HEK293T (cell line): ENCODE data around the gene GBP7.

ENCODE experiments used
- CTCF ChIA-PET: fragments of 350-600 bp; formaldehyde crosslinking; extraction: SDS; loops from one replicate; lab custom pipeline; 2021; ENCODE audit warnings: antibody characterized with exemption, inconsistent platforms; lab: Yijun Ruan, JAX
- POLR2A ChIA-PET: fragments of 350-600 bp; formaldehyde crosslinking; extraction: SDS; loops from one replicate; lab custom pipeline; 2020; ENCODE audit warnings: antibody characterized with exemption, inconsistent platforms; lab: Yijun Ruan, JAX
- DNase-seq: peaks from one replicate; pipeline ENCODE4 v3.0.0; 2012; ENCODE audit warnings: mixed read lengths; ENCODE audit errors: extremely low spot score
- ARNT ChIP-seq: fragments of 450-650 bp; IDR thresholded peaks from 2 replicates; pipeline ENCODE4 v1.6.1; 2017; ENCODE audit warnings: mild to moderate bottlenecking
- BHLHE40 ChIP-seq: fragments of 450-650 bp; IDR thresholded peaks from 2 replicates; pipeline ENCODE4 v1.6.1; 2016; ENCODE audit warnings: mild to moderate bottlenecking, moderate library complexity, borderline replicate concordance
- CTBP1 ChIP-seq: fragments of 450-650 bp; IDR thresholded peaks from 2 replicates; pipeline ENCODE4 v1.6.1; 2016; ENCODE audit warnings: borderline replicate concordance
- ELF4 ChIP-seq: fragments of 450-650 bp; IDR thresholded peaks from 2 replicates; pipeline ENCODE4 v1.6.1; 2017; ENCODE audit warnings: antibody characterized with exemption
- FOXA1 ChIP-seq: fragments of 450-650 bp; IDR thresholded peaks from 2 replicates; pipeline ENCODE4 v1.6.1; 2016; ENCODE audit warnings: mild to moderate bottlenecking
- FOXK2 ChIP-seq: fragments of 450-650 bp; IDR thresholded peaks from 2 replicates; pipeline ENCODE4 v1.6.1; 2016; ENCODE audit warnings: mild to moderate bottlenecking
- FOXM1 ChIP-seq: fragments of 450-650 bp; IDR thresholded peaks from 2 replicates; pipeline ENCODE4 v1.6.1; 2017; ENCODE audit warnings: mild to moderate bottlenecking, borderline replicate concordance
- HDGF ChIP-seq: fragments of 450-650 bp; IDR thresholded peaks from 2 replicates; pipeline ENCODE4 v1.6.1; 2017; ENCODE audit warnings: antibody characterized with exemption, borderline replicate concordance
- L3MBTL2 ChIP-seq: fragments of 450-650 bp; conservative IDR thresholded peaks from 2 replicates; pipeline ENCODE4 v1.6.1; 2016; ENCODE audit warnings: mild to moderate bottlenecking
- LEF1 ChIP-seq: fragments of 450-650 bp; IDR thresholded peaks from 2 replicates; pipeline ENCODE4 v1.6.1; 2017; ENCODE audit warnings: mild to moderate bottlenecking, borderline replicate concordance
- NFRKB ChIP-seq: fragments of 450-650 bp; IDR thresholded peaks from 2 replicates; pipeline ENCODE4 v1.6.1; 2016; ENCODE audit warnings: mild to moderate bottlenecking, moderate library complexity
- PKNOX1 ChIP-seq: fragments of 450-650 bp; IDR thresholded peaks from 2 replicates; pipeline ENCODE4 v1.6.1; 2016
- SP1 ChIP-seq: fragments of 450-650 bp; IDR thresholded peaks from 2 replicates; pipeline ENCODE4 v1.6.1; 2017
- SUZ12 ChIP-seq: fragments of 450-650 bp; IDR thresholded peaks from 2 replicates; pipeline ENCODE4 v1.6.1; 2016; ENCODE audit warnings: mild to moderate bottlenecking
- TARDBP ChIP-seq: fragments of 450-650 bp; IDR thresholded peaks from 2 replicates; pipeline ENCODE4 v1.6.1; 2016
- ZNF384 ChIP-seq: fragments of 450-650 bp; IDR thresholded peaks from 2 replicates; pipeline ENCODE4 v1.6.1; 2016

The GBP7 gene

DNA sequence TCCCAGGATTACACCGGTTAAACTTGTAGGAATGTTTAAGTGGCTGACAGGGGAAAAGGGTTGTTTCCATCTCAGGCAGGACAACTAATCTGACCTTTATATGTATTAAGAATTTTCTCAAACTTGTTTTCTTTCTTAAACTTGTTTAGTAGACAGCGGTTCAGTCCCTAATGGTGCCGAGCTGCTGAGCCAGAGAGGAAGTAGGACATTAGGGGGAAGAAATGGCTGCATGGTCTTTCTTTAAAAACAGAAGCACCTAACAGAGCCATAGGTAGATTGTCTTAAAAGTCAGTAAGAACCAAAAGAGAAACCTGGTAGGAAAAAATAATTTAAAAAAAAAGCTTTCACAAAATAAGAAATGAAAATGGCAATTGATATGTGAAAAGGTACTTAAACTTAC, 19.7 kb upstream of the GBP7 start:
- CTCF ChIA-PET: no interaction called here
- DNase-seq: no peak
- TF ChIP-seq FOXA1: no peak
- TF ChIP-seq ARNT: no peak
- TF ChIP-seq ZNF384: no peak
- TF ChIP-seq NFRKB: no peak
- TF ChIP-seq LEF1: no peak
- no peak for TF ChIP-seq HDGF
- TF ChIP-seq PKNOX1: no peak
- TF ChIP-seq SP1: no peak
- TF ChIP-seq L3MBTL2: no peak
- no peak for TF ChIP-seq FOXK2
- TF ChIP-seq CTBP1: no peak
- TF ChIP-seq FOXM1: no peak
- no peak for TF ChIP-seq SUZ12
- no peak for TF ChIP-seq TARDBP
- no peak for TF ChIP-seq BHLHE40
- TF ChIP-seq ELF4: no peak
- POLR2A ChIA-PET: no interaction called here

DNA sequence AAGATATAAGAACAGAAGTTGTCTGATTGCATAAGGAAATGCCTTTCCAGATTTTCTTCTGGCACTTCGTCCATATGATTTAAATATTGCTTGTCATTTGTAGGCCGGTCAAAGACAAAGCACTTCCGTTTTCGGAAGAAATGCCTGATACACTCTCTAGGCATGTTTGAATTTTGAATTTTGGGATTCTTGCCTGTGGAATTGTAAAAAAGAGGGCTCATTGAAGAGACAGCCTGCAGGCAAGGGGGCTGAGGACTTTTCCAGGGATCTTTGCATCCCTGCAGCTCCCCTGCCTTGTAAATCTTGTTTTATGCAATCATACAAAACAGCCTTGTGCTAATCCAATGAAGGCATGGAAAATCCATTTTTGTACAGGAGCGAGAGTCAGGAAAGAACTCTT, 15.5 kb upstream of the GBP7 start:
- CTCF ChIA-PET: no interaction called here
- DNase-seq: no peak
- TF ChIP-seq ARNT: no peak
- no peak for TF ChIP-seq FOXK2
- TF ChIP-seq SP1: no peak
- TF ChIP-seq HDGF: no peak
- TF ChIP-seq LEF1: no peak
- TF ChIP-seq BHLHE40: no peak
- no peak for TF ChIP-seq ELF4
- TF ChIP-seq TARDBP: no peak
- TF ChIP-seq NFRKB: no peak
- no peak for TF ChIP-seq FOXA1
- POLR2A ChIA-PET: no interaction called here

DNA sequence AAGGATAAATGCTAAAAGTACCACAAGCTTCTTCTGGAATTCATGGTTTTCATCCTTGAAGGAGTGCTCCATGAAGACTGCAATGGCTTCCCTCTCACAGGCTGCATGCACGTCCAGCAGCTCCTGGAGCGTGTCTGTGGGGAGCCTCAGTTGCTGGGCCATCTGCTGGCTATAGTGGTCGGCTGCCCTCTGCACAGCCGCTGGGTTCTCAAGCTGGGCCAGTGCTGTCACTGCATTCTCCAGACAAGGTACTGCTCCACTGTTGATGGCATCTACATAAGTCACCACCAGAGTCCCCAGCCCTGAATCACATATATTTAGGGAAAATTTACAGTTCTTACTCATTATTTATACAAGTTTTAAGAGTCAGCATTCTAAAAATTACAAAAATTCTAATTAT, 14.2 kb upstream of the GBP7 start:
- TF ChIP-seq CTBP1 (no peak), NFRKB (no peak), SUZ12 (no peak), FOXM1 (no peak), BHLHE40 (no peak), PKNOX1 (no peak), LEF1 (no peak), FOXK2 (no peak), ZNF384 (no peak), L3MBTL2 (no peak), HDGF (no peak), SP1 (no peak), ARNT (no peak), FOXA1 (no peak), ELF4 (no peak), TARDBP (no peak)
- CTCF ChIA-PET: no interaction called here
- no peak for DNase-seq
- POLR2A ChIA-PET: no interaction called here

DNA sequence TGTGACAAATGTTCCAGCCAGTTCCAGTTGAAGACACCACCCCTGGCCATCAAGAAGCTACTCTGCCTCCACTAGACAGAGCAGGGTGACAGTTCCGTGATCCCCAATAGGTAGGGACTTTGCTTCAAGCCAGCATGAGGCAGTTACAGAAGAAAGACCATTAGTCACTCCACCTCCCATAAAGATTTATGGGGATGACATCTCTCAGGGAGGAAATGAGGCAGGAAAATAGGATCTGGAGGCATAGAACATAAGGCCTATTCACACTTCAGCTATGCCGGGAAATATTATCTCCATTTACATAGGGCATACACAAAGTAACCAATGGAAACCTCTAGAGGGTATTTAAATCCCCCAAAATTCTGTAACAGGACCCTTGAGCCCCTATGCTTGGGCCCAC, 3.5 kb upstream of the GBP7 start:
- CTCF ChIA-PET: no interaction called here
- TF ChIP-seq NFRKB: no peak
- no peak for TF ChIP-seq LEF1
- TF ChIP-seq FOXK2: no peak
- TF ChIP-seq SUZ12: no peak
- no peak for DNase-seq

DNA sequence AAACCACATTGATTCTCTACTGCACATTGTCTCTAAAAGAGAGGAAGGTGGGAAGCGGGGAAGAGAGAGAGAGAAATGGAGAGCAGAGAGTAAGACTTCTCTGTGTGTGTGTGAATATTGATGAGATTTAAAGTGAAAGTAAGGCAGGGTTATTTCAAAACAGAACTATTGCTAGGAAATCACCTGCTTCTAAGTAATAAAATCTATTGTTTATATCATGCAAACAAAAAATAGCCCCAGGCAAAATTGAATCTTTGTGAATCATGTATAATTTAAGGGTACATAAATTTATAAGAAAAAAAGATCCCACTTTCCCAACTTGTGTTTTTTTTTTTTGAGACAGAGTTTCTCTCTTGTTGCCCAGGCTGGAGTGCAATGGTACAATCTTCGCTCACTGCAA, 1.2 kb upstream of the GBP7 start:
- CTCF ChIA-PET: no interaction called here
- POLR2A ChIA-PET: no interaction called here
- DNase-seq: no peak
- TF ChIP-seq ELF4 (no peak), BHLHE40 (no peak), SP1 (no peak), L3MBTL2 (no peak), FOXK2 (no peak), CTBP1 (no peak), HDGF (no peak), FOXM1 (no peak), ARNT (no peak), NFRKB (no peak), PKNOX1 (no peak)

More for the DNA sequence above, 3.5 kb upstream of the GBP7 start:
- POLR2A ChIA-PET: no interaction called here

DNA sequence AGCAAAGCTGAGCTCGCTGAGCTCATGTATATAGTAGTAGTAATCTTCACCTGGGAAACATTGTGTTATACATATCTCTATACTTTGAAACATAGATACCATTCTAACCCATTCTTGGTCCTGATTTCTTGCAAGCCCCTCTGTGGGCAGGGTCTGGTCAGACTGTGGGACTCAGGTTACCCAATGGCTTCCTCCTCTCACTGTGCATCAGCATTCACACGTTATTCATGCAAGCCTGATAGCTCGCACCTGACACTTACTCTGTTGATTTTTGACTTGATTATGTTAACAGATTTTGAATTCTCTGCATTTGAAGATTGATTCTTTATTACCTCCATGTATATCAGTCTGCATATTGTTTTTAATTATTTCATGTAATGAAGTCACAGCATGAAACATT, 1.3 kb downstream of the GBP7 start:
- ChIA-PET POLR2A (no interaction called here), CTCF (no interaction called here)
- TF ChIP-seq ELF4: no peak
- no peak for TF ChIP-seq NFRKB
- TF ChIP-seq LEF1: no peak
- no peak for TF ChIP-seq L3MBTL2
- TF ChIP-seq PKNOX1: no peak
- TF ChIP-seq HDGF: no peak
- TF ChIP-seq FOXK2: no peak
- no peak for TF ChIP-seq FOXA1
- TF ChIP-seq ZNF384: no peak
- TF ChIP-seq FOXM1: no peak
- no peak for TF ChIP-seq TARDBP
- no peak for DNase-seq
